ENCODE data around the gene L1CAM.

The L1CAM gene

DNA sequence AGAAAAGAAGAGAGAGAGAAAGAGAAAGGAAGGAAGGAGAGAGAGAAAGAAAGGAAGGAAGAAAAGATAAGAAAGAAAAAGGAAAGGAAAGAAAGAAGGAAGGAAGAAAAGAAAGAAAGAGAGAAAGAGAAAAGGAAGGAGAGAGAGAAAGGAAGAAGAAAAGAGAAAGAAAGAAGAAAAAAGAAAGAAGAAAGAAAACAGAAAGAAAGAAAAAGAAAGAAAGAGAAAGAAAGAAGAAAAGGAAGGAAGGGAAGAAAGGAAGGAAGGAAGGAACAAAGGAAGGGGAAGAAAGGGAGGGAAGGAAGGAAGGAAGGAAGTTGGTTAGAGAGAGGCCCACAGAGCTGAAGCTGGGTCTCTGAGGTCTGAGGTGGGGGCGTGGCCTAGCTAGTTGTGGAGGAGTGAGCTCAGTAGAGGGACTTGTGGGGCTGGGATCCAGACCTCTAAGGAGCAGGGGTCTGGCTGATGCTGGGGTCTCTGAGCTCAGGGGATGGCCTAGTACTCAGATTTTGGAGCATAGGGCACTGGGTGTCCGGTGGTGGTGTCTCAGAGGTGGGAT lies 28.5 kb downstream of the L1CAM start:
- H3K27me3 ChIP-seq (ENCODE audit: control insufficient read depth, insufficient read depth, low read length), result no peaks in the 10 kb centered on the region
- H3K4me1 ChIP-seq, result no peaks in the 10 kb centered on the region
- no peak overlapping the region for H3K9ac ChIP-seq
- TF ChIP-seq, protein P1, sequence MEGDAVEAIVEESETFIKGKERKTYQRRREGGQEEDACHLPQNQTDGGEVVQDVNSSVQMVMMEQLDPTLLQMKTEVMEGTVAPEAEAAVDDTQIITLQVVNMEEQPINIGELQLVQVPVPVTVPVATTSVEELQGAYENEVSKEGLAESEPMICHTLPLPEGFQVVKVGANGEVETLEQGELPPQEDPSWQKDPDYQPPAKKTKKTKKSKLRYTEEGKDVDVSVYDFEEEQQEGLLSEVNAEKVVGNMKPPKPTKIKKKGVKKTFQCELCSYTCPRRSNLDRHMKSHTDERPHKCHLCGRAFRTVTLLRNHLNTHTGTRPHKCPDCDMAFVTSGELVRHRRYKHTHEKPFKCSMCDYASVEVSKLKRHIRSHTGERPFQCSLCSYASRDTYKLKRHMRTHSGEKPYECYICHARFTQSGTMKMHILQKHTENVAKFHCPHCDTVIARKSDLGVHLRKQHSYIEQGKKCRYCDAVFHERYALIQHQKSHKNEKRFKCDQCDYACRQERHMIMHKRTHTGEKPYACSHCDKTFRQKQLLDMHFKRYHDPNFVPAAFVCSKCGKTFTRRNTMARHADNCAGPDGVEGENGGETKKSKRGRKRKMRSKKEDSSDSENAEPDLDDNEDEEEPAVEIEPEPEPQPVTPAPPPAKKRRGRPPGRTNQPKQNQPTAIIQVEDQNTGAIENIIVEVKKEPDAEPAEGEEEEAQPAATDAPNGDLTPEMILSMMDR (IDR thresholded peaks at IDR 0.05), result no peak
- no peak overlapping the region for H3K27ac ChIP-seq
- no peak overlapping the region for H2AFZ ChIP-seq
- H3K36me3 ChIP-seq (ENCODE audit: control insufficient read depth, insufficient read depth, low read length), result no peaks in the 10 kb centered on the region
- H3K79me2 ChIP-seq, result no peaks in the 10 kb centered on the region
- H3K9me3 ChIP-seq (ENCODE audit: control insufficient read depth, low read length), result no peaks in the 10 kb centered on the region
- no peak overlapping the region for H3K4me3 ChIP-seq (ENCODE audit: low read depth, low read length)
- no peak overlapping the region for H3K4me2 ChIP-seq (ENCODE audit: low read length)

DNA sequence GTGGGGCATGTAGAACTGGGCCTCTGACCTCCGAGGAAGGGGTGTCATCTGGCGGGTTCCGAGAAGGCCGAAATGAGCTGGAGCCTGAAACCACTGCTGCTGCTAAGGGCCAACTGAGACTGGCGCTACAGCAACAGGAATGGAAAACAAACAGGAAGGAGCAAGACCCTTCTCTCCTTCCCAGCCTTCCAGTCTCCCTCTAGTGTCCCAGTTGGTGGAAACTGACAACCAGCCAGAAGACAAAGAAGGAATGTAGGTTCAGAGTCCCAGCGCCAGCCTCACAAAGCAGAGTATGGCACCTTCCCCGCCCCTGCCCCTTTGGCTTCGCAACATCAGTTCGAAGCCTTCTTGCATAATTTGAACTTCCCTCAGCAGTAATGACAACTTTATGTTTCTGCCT lies 31.3 kb downstream of the L1CAM start:
- H2AFZ ChIP-seq, result no peak overlapping the region
- TF ChIP-seq, protein P1 (IDR thresholded peaks at IDR 0.05), result no peak
- no peaks in the 10 kb centered on the region for H3K79me2 ChIP-seq
- no peak overlapping the region for H3K4me2 ChIP-seq (ENCODE audit: low read length)
- H3K9me3 ChIP-seq (ENCODE audit: control insufficient read depth, low read length), result no peaks in the 10 kb centered on the region
- H3K9ac ChIP-seq, result no peak overlapping the region
- no peaks in the 10 kb centered on the region for H3K27me3 ChIP-seq (ENCODE audit: control insufficient read depth, insufficient read depth, low read length)
- no peak overlapping the region for H3K4me3 ChIP-seq (ENCODE audit: low read depth, low read length)
- H3K27ac ChIP-seq, result no peak overlapping the region
- no peaks in the 10 kb centered on the region for H3K36me3 ChIP-seq (ENCODE audit: control insufficient read depth, insufficient read depth, low read length)
- no peaks in the 10 kb centered on the region for H3K4me1 ChIP-seq

DNA sequence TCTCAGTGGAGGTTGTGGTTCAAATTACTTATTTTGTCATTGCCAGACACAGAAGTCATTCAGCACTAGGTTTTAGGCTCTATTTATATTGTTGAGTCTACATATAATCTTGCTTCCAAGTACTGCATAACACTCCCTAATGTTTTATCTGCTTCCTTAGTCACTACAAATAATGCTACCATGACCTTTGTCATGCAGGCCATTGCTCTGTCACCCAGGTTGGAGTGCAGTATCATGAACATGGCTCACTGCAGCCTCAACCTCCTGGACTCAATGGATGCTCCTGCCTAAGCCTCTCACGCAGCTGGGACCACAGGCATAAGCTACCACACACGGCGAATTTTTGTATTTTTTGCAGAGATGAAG lies 32.1 kb downstream of the L1CAM start:
- TF ChIP-seq, protein P1 (IDR thresholded peaks at IDR 0.05), result no peak
- H3K36me3 ChIP-seq (ENCODE audit: control insufficient read depth, insufficient read depth, low read length), result no peaks in the 10 kb centered on the region
- no peak overlapping the region for H3K9ac ChIP-seq
- H3K27me3 ChIP-seq (ENCODE audit: control insufficient read depth, insufficient read depth, low read length), result no peaks in the 10 kb centered on the region
- no peaks in the 10 kb centered on the region for H3K4me1 ChIP-seq
- no peak overlapping the region for H3K4me2 ChIP-seq (ENCODE audit: low read length)
- H3K4me3 ChIP-seq (ENCODE audit: low read depth, low read length), result no peak overlapping the region
- no peak overlapping the region for H3K27ac ChIP-seq
- no peaks in the 10 kb centered on the region for H3K9me3 ChIP-seq (ENCODE audit: control insufficient read depth, low read length)
- H2AFZ ChIP-seq, result no peak overlapping the region
- no peaks in the 10 kb centered on the region for H3K79me2 ChIP-seq

DNA sequence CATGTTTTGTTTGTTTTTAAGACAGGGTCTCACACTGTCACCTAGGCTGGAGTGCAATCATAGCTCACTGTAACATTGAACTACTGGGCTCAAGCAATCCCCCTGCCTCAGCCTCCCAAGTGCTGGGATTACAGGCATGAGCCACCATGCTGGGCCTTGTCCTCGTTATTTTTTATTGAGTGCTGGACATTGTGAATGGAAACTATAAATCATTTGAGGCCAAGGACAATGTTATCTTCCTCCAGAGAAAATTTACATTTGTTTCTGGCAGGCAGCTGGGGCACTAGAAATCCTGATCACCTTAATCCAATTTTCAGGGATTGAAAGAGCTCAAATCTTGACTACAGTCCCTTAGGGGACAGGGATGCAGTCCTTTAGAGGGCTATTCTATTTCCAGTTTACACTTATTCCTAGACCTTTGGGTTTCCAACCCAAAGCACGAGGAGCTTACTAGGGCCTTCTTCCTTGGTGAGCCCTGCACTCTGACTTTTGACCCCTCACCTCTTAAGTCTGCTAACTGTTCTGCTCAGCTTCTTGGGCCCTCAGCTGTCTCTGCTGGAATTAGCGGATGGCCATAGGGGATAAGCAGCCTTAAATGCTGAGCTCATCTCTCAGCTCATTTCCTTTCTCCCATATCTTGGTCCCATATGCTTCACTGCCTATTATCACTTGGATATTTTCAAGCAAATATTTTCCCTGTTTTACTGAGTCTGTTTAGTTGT lies 32.6 kb downstream of the L1CAM start:
- no peaks in the 10 kb centered on the region for H3K4me1 ChIP-seq
- H2AFZ ChIP-seq, result no peak overlapping the region
- H3K4me3 ChIP-seq (ENCODE audit: low read depth, low read length), result no peak overlapping the region
- H3K9ac ChIP-seq, result no peak overlapping the region
- TF ChIP-seq, protein P1 (IDR thresholded peaks at IDR 0.05), result no peak
- no peak overlapping the region for H3K27ac ChIP-seq
- H3K9me3 ChIP-seq (ENCODE audit: control insufficient read depth, low read length), result no peaks in the 10 kb centered on the region
- no peaks in the 10 kb centered on the region for H3K27me3 ChIP-seq (ENCODE audit: control insufficient read depth, insufficient read depth, low read length)
- no peak overlapping the region for H3K4me2 ChIP-seq (ENCODE audit: low read length)
- H3K36me3 ChIP-seq (ENCODE audit: control insufficient read depth, insufficient read depth, low read length), result no peaks in the 10 kb centered on the region
- H3K79me2 ChIP-seq, result no peaks in the 10 kb centered on the region

DNA sequence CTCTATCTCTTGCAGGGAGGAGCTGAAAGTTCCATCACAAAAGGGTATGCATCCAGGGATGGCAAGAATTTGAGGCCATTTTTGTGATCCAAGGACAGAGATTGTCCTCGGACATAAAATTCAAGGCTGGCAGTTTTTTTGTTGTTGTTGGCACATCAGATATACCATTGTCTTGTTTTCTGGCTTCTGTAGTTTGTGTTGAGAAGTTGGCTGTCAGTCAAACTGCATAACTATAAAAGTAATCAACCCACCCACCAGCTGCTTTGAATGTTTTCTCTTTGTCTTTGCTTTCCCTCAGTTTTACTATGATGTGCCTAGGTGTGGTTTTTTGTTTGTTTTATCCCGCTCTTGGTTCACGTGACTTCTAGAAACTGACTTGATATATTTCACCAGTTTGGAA lies 34.0 kb downstream of the L1CAM start:
- Histone ChIP-seq H3K4me2 (ENCODE audit: low read length) (no peak overlapping the region), H2AFZ (no peak overlapping the region), H3K36me3 (ENCODE audit: control insufficient read depth, insufficient read depth, low read length) (no peaks in the 10 kb centered on the region), H3K27ac (no peak overlapping the region), H3K4me1 (no peaks in the 10 kb centered on the region), H3K9me3 (ENCODE audit: control insufficient read depth, low read length) (no peaks in the 10 kb centered on the region), H3K27me3 (ENCODE audit: control insufficient read depth, insufficient read depth, low read length) (no peaks in the 10 kb centered on the region), H3K9ac (no peak overlapping the region), H3K4me3 (ENCODE audit: low read depth, low read length) (no peak overlapping the region), H3K79me2 (no peaks in the 10 kb centered on the region)
- TF ChIP-seq, protein P1 (IDR thresholded peaks at IDR 0.05), result no peak

Data from parathyroid adenoma (tissue), 2 donors.